Measurements from ENCODE around the gene WWC1. TPM values are rescaled to one million over a fixed set of nuclear protein-coding genes. Genes with fewer than 3 reads are reported as not detected.

Gene WWC1
- total RNA-seq, 1 experiment from 2014 or later, result 190 TPM

DNA sequence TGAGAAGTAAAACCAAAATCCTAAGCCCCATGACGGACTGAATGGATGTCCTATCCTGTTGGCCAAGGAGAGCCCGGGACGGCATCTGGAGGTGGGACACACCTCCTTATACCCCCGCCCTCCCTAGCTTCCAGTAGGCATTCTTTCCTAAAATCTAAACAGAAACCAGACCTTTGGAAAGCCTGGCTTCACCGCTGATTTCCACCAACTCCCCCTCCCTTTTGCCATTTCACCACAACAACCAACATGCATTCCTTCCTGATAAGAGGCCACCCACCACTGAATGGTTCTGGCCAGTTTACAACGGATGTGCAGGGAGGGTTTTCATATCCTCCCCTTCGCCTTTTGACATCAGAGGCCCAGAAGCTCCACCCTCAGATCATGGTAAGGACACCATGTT, 185.6 kb downstream of the WWC1 start:
- H3K9me3 Mint-ChIP-seq (ENCODE audit: low read depth, unreplicated experiment), result no peaks in the 10 kb centered on the region
- CTCF ChIA-PET, result no interaction called here
- no TSS peak for BruUV-seq (replicated peaks)
- no peak for DNase-seq
- no peak overlapping the region for H3K4me3 Mint-ChIP-seq (ENCODE audit: low read depth, unreplicated experiment)
- peaks cover 9% of the 10 kb centered on the region for H3K4me1 Mint-ChIP-seq (ENCODE audit: low read depth, unreplicated experiment)
- H3K27me3 Mint-ChIP-seq (ENCODE audit: unreplicated experiment), result no peaks in the 10 kb centered on the region
- peak overlapping the region; percentile 60 for H3K27ac Mint-ChIP-seq (ENCODE audit: unreplicated experiment)
- peaks cover 43% of the 10 kb centered on the region for H3K36me3 Mint-ChIP-seq (ENCODE audit: insufficient read depth, unreplicated experiment)
- intact Hi-C loops (cut with micrococcal nuclease; ENCODE audit: unreplicated experiment), result no loop called here
- TF ChIP-seq, protein P1, sequence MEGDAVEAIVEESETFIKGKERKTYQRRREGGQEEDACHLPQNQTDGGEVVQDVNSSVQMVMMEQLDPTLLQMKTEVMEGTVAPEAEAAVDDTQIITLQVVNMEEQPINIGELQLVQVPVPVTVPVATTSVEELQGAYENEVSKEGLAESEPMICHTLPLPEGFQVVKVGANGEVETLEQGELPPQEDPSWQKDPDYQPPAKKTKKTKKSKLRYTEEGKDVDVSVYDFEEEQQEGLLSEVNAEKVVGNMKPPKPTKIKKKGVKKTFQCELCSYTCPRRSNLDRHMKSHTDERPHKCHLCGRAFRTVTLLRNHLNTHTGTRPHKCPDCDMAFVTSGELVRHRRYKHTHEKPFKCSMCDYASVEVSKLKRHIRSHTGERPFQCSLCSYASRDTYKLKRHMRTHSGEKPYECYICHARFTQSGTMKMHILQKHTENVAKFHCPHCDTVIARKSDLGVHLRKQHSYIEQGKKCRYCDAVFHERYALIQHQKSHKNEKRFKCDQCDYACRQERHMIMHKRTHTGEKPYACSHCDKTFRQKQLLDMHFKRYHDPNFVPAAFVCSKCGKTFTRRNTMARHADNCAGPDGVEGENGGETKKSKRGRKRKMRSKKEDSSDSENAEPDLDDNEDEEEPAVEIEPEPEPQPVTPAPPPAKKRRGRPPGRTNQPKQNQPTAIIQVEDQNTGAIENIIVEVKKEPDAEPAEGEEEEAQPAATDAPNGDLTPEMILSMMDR (IDR thresholded peaks at IDR 0.05; ENCODE audit: unreplicated experiment), result no peak

DNA sequence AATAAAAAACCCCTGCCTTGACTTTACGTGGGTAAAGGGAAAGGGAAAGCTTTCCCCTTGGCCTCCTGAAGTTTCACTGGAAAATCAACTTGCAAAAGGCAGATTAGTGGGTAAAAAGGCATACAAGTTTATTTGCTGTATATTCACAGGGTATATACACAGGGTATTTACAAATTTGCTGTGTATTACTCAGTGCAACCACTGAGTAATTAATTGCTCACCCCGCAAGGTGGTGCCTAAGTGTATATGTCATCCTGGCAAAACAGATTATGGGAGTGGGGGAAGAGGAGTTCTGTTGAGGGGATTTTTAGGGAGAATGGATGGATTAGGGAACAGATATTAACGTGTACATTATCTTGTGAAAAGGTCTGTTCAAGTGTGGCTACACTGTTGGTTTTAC, 187.7 kb downstream of the WWC1 start:
- TF ChIP-seq, protein P1 (IDR thresholded peaks at IDR 0.05; ENCODE audit: unreplicated experiment), result no peak
- Mint-ChIP-seq H3K4me3 (ENCODE audit: low read depth, unreplicated experiment) (no peak overlapping the region), H3K27me3 (ENCODE audit: unreplicated experiment) (no peaks in the 10 kb centered on the region), H3K4me1 (ENCODE audit: low read depth, unreplicated experiment) (no peaks in the 10 kb centered on the region), H3K36me3 (ENCODE audit: insufficient read depth, unreplicated experiment) (peaks cover 30% of the 10 kb centered on the region), H3K9me3 (ENCODE audit: low read depth, unreplicated experiment) (no peaks in the 10 kb centered on the region), H3K27ac (ENCODE audit: unreplicated experiment) (peak overlapping the region; percentile 22)
- BruUV-seq (replicated peaks), result no TSS peak
- intact Hi-C loops (cut with micrococcal nuclease; ENCODE audit: unreplicated experiment), result no loop called here
- no peak for DNase-seq
- CTCF ChIA-PET, result no interaction called here

DNA sequence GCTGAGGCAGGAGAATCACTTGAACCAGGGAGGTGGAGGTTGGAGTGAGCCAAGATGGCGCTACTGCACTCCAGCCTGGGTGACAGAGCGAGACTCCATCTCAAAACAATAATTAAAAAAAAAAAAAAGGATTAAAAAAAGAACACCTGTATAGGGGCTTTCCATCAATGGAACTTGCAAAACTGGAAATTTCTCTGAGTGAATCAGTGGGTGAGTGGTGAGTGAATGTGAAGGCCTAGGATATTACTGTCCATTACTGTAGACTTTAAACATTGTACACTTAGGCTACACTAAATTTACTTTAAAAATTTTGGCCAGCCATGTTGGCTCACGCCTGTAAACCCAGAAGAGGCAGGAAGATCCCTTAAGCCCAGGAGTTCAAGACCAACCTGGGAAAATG, 189.2 kb downstream of the WWC1 start:
- Mint-ChIP-seq H3K4me1 (ENCODE audit: low read depth, unreplicated experiment) (no peaks in the 10 kb centered on the region), H3K36me3 (ENCODE audit: insufficient read depth, unreplicated experiment) (peaks cover 23% of the 10 kb centered on the region), H3K9me3 (ENCODE audit: low read depth, unreplicated experiment) (no peaks in the 10 kb centered on the region), H3K27ac (ENCODE audit: unreplicated experiment) (no peak overlapping the region), H3K27me3 (ENCODE audit: unreplicated experiment) (no peaks in the 10 kb centered on the region), H3K4me3 (ENCODE audit: low read depth, unreplicated experiment) (no peak overlapping the region)
- no peak for DNase-seq
- intact Hi-C loops (cut with micrococcal nuclease; ENCODE audit: unreplicated experiment), result no loop called here
- no TSS peak for BruUV-seq (replicated peaks)
- CTCF ChIA-PET, result no interaction called here
- TF ChIP-seq, protein P1 (IDR thresholded peaks at IDR 0.05; ENCODE audit: unreplicated experiment), result no peak

DNA sequence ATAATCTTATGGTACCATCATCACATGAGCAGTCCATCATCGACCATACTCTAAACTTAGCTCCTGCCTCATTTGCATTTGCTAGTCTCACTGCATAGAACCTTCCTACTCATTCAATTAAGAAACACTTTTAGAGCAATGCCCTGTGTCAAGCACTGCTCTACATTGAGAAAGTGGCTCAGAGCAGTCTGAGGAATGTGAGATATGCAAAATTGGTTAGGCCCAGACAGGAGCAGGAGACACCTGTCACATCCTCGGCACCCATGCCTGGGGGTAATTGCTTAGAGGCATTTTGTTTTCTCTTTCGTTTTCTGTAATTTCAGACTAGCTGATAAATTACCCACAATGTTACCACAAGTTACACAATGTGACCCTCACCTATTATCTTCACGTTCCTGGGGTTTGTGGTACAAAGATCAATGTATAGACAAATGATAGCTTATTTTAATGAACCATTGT, 189.9 kb downstream of the WWC1 start:
- H3K4me1 Mint-ChIP-seq (ENCODE audit: low read depth, unreplicated experiment), result peaks cover 7% of the 10 kb centered on the region
- no peaks in the 10 kb centered on the region for H3K27me3 Mint-ChIP-seq (ENCODE audit: unreplicated experiment)
- no peak overlapping the region for H3K4me3 Mint-ChIP-seq (ENCODE audit: low read depth, unreplicated experiment)
- BruUV-seq (replicated peaks), result no TSS peak
- DNase-seq, result no peak
- TF ChIP-seq, protein P1 (IDR thresholded peaks at IDR 0.05; ENCODE audit: unreplicated experiment), result no peak
- H3K36me3 Mint-ChIP-seq (ENCODE audit: insufficient read depth, unreplicated experiment), result peaks cover 30% of the 10 kb centered on the region
- CTCF ChIA-PET, result no interaction called here
- no peak overlapping the region for H3K27ac Mint-ChIP-seq (ENCODE audit: unreplicated experiment)
- H3K9me3 Mint-ChIP-seq (ENCODE audit: low read depth, unreplicated experiment), result no peaks in the 10 kb centered on the region
- intact Hi-C loops (cut with micrococcal nuclease; ENCODE audit: unreplicated experiment), result no loop called here

Measured in Calu3 (cell line).